Activated T-helper 9 cell treated with anti-CD3 and anti-CD28 coated beads, Interleukin-2, amount 50 U/mL, for 16 hours (primary cell): Measurements from ENCODE around the gene DSG1.
"Not testable (repeated sequence)": the region's sequence is repeated elsewhere in the genome, so short reads cannot be mapped to it uniquely, and the experiment has no call there.

ENCODE experiments used
- DNase-seq: peaks from one replicate; pipeline ENCODE4 v3.0.0-alpha.2; 2020; ENCODE audit warnings: low read depth

The DSG1 gene

DNA sequence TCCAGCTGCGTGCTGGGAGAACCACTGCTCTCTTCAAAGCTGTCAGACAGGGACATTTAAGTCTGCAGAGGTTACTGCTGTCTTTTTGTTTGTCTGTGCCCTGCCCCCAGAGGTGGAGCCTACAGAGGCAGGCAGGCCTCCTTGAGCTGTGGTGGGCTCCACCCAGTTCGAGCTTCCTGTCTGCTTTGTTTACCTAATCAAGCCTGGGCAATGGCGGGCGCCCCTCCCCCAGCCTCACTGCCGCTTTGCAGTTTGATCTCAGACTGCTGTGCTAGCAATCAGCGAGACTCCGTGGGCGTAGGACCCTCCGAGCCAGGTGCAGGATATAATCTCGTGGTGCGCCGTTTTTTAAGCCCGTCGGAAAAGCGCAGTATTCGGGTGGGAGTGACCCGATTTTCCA is 35.4 kb downstream of the DSG1 start:
- DNase-seq, result not testable (repeated sequence)

DNA sequence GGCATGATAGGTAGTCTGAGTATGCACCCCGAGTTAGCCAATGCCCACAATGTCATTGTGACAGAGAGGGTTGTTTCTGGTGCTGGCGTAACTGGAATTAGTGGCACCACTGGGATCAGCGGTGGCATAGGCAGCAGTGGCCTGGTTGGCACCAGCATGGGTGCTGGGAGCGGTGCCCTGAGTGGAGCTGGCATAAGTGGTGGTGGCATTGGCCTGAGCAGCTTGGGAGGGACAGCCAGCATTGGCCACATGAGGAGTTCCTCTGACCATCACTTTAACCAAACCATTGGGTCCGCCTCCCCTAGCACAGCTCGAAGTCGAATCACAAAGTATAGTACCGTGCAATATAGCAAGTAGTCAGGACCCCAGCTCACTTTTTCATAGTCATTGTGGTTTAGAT is 37.0 kb downstream of the DSG1 start:
- DNase-seq, result no peak

DNA sequence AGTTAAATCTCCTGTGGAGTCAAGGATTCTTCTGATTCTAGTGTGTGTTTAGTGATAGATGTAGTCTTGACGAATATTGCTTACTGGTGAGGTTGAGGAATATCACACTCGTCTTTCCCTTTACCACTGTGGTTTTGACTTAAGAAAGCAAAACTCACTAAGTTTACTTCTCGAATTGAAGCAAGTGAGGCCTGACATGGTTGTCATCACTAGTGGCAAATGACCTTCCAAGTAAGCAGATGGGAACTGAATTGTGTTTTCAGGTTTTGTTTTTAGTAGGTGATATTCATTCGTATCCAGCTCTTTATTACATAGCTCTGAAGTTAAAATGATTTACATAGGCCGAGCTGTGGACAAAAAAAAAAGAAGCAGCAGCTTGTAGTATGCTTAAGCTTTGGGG is 38.1 kb downstream of the DSG1 start:
- DNase-seq, result no peak

GRCh38 chr18:31364190-31364589 is 46.2 kb downstream of the DSG1 start:
- DNase-seq, result no peak

- DNase-seq, result no peak
Observed at GRCh38 chr18:31369478-31369877, 51.5 kb downstream of the DSG1 start.

GRCh38 chr18:31371989-31372388 is 54.0 kb downstream of the DSG1 start:
- DNase-seq, result no peak

DNA sequence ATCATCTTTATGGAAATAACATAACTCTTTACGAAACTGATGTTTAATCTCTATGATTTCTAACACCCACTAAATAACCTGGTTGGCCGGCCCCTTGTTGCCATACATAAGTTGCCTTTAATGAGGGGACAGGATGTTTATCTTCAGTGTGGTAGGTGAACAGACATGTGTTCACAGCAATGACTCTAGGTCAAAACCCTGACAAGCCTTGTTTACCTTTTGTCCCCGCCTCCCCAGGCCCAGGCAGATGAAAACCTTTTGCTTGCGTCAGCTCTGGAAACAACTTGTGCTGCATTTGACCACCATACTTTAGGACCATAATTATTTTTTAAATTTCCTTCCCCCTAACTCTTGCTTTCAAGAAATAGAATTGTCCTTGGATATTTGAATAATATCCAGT is 55.7 kb downstream of the DSG1 start:
- no peak for DNase-seq

DNA sequence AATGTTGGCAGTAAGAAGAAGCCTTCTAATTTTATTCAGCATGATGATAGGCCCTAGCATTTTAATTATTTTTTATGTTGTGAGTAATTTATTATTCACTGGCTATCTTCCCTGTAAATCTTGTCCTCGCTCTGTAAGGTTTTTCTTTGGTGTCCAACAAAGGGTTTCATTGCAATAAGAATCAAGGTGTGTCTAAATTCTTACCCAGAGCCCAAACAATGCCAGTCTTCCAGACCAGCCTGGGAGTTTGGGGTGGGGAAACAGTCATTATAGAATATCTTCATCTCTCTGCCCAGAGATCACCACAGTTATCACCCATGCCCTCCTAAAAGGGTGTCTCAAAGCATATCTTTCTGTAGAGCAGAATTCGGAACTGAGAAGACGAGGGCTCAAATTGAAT is 58.5 kb downstream of the DSG1 start, which contains the start of gene DSG4:
Gene DSG4 (plus strand): TSS at position 301 of the 400 bp plus-strand sequence. CDS start 135 bp downstream, outside the sequence.
- DNase-seq, result no peak

DNA sequence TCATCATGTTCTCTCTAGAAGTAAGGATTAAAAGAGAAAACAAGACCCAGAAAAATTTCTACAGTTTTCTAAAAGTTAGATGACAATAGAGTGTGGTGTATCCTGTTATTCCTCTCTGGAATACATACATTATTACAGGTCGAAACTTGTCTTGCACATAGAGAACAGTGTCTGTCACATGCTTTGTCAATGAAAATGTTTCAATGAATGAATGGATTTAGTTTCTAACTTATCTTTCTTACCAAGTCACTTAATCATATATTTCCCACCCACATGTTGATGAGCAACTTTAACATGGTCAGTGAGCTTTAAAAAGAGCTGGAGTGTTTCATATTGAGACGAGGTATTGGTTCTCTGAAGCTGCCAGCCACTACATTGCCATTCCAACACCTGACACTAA is 63.0 kb downstream of the DSG1 start:
- DNase-seq, result no peak

DNA sequence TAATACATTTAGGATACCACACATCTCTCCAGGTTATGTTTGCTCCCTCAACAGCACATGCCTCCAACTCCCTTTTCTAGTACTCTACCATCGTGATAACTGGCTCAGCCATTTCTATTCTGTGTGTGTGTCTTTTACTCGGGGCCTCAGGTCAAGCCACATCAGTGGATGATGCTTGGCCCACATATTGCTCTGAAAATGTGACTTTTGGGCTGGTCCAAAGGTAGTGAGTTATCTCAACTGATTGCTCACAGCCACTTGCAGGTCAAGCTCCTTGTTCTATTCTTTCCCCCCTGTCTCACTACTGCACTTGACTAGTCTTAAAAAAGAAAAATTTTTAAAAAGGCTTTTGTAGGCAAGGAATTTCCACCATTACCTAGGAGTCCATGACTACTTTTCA is 64.1 kb downstream of the DSG1 start:
- no peak for DNase-seq

DNA sequence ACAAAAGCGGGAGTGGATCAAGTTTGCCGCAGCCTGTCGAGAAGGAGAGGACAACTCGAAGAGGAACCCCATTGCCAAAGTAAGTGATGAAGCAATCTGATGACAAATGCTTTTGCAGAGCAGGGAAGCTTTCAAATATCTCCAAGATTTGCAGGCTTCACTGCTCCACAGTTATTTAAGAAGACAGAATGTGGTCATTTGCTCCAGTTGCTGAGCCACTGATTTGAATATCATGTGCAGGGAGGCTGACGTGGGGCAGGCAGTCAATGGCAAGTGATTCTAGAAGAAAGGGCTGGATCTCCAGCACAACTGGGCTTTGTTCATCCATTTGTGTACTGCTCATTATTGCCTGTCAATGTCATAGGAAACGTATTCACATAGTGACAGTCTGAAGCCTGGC is 68.8 kb downstream of the DSG1 start:
- DNase-seq, result no peak

DNA sequence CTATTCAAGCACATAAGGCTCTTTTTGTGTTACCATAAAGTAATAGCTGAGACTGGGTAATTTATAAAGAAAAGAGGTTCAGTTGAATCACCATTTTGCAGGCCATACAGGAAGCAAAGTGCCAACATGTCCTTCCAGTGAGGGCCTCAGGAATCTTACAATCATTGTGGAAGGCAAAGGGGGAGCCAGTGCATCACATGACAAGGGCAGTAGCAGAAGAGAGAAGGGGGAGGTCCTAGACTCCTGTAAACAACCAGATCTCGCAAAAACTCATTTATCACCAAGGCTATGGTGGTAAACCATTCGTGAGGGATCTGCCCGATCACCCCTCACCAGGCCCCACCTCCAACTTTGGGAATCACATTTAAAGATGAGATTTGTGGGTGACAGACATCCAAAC is 75.3 kb downstream of the DSG1 start:
- no peak for DNase-seq

GRCh38 chr18:31396796-31397612 is 79.0 kb downstream of the DSG1 start:
- DNase-seq, result no peak

DNA sequence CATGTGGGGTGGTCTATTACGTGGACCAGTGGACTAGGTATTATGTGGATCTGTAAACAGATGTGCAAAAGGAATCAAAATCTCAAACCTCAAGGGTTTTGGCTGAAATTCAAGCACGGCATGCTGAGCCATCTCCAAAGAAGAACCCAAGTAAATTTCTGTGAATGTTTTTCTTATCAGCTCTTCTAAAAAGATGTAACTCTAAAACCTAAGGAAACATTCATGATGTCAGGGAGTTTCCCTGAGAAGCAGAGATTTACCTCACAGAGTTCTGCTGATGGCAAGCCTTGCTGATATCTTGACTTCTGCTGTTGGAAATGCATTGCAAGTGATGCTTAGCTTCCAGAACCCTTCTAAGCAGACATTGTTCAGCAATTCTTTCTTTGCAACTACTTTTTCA is 80.2 kb downstream of the DSG1 start:
- DNase-seq, result no peak

GRCh38 chr18:31399306-31400032 is 81.5 kb downstream of the DSG1 start:
- no peak for DNase-seq

DNA sequence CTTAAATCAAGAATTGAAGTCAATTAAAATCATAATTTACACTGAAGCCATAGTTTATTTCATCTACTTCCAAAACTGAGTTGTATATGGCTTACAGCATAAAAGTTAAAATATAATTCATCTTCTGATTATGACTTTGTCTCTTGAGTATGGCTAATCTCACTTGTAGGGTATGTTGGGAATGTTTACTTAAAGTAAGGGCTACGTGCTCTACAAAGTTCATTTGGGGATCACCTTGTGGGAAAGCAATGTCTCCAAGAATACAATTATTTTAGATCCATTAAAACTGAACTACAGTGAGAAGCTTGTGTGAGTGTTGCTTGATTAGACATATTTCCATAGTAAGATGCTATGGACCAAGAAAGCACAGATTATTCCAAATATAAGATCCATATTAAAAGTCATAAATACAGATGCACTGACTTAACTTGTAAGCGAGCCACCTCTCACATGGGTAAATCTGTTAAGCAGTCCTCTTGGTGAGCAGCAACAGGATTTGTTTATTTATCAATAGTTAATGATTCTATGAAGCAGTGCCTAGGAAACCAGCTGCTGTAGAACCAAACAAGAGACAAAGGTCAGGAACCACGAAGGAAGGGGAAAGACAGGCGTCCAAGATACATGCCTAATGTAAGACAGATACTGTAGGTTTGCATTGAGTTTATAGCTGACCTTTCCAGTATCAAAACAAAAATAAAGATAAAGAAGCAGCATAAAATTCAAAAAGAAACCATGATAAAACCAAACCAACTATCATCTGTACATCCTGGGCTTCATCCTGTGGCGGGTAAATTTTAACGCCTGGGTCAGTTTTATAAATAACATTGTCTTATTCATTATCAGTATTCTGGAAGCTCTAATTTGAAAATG is 83.4 kb downstream of the DSG1 start:
- DNase-seq, result no peak

DNA sequence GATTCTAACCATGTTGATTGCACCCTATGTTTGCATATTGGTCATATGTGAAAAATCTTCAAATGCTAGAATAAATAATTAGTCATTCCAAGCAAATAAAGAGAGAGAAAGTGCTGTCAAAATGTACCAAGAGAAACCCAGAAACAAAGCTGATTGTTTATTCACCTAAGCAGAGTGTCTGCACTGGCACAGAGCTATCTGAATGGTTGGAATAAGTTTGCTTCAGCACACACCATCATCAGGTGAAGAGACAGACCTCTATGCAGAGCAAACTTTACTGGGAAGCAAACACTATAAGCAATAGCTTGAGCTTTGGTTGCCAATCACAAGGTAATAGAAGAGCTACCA is 84.0 kb downstream of the DSG1 start:
- no peak for DNase-seq

- no peak for DNase-seq
Observed at GRCh38 chr18:31403409-31403808, 85.4 kb downstream of the DSG1 start.
